Left cardiac atrium (tissue), 4 donors: Measurements from ENCODE around the gene VENTX. TPM values are rescaled to one million over a fixed set of nuclear protein-coding genes. Genes with fewer than 3 reads are reported as not detected.
A peak's percentile ranks its signal among the peaks of the same experiment; 100 is the strongest.
"Not testable (repeated sequence)": the region's sequence is repeated elsewhere in the genome, so short reads cannot be mapped to it uniquely, and the experiment has no call there.

ENCODE experiments used
- ATAC-seq, 2 donors: fragments of 200-7000 bp; cut with Tn5 transposase; one replicate each; pipeline ENCODE4 v1.9.1; 2020; ENCODE audit warnings: mild to moderate bottlenecking in 2 of 2, moderate library complexity in 2 of 2
- DNase-seq: peaks from one replicate; pipeline ENCODE4 v3.0.0-alpha.2; 2020
- intact Hi-C, 2 donors: fragments of 100-400 bp; cut with DNase I; formaldehyde crosslinking; loops; one replicate each; pipeline versions ENCODE4 v1.14.1 to v1.15.1; 2022 to 2023
- total RNA-seq, 2 donors: library from RNA; stranded (reverse); fragmentation: NEBNext Ultra II Directional; extraction: Animal tissue kit (Norgen Biotek cat#: 25700); gene quantifications; one replicate each; pipeline ENCODE4 v1.2.1, GENCODE V29; 2021
- donor health status: DM: no; HTN: yes; CAD: no.
- donor health status: DM: no; HTN: yes; CAD: no; lungs with severe emphysema.
- donor health status: DM: yes; HTN: yes; CAD: no.
- donor health status: Dilated cardiomyopathy.

Gene VENTX
- total RNA-seq, 2 donors from 2014 or later = 1.3 TPM

- DNase-seq (no peak), ATAC-seq (no peak)
- intact Hi-C loops = no loop called here
Observed at GRCh38 chr10:133230387-133231195, 7.1 kb upstream of the VENTX start.

- no peak for ATAC-seq
- DNase-seq = no peak
- intact Hi-C loops = no loop called here
Observed at GRCh38 chr10:133231244-133231945, 6.3 kb upstream of the VENTX start.

- DNase-seq = no peak
- intact Hi-C loops = no loop called here
- ATAC-seq = no peak
Observed at GRCh38 chr10:133231946-133232574, 5.6 kb upstream of the VENTX start.

- DNase-seq, ATAC-seq, intact Hi-C loops: not testable (repeated sequence)
Observed at GRCh38 chr10:133234796-133235195, 2.9 kb upstream of the VENTX start.

- DNase-seq = no peak
- intact Hi-C loops = no loop called here
- ATAC-seq = peak; percentile 45 to 47
Observed at GRCh38 chr10:133235265-133235855, 2.3 kb upstream of the VENTX start.

GRCh38 chr10:133235932-133236331, 1.7 kb upstream of the VENTX start:
- ATAC-seq (peak; percentile 4 to 51), DNase-seq (no peak)
- intact Hi-C loops = no loop called here

GRCh38 chr10:133236401-133237240, 1.0 kb upstream of the VENTX start:
- no peak for DNase-seq
- peak in 1 of 2 donors; percentile 38 for ATAC-seq
- intact Hi-C loops = no loop called here

GRCh38 chr10:133237241-133237587, 441 bp upstream of the VENTX start:
- no peak for DNase-seq
- intact Hi-C loops = no loop called here
- no peak for ATAC-seq

GRCh38 chr10:133238466-133238804, 780 bp downstream of the VENTX start:
- intact Hi-C loops = no loop called here
- ATAC-seq = no peak
- no peak for DNase-seq

GRCh38 chr10:133239990-133240389, 2.3 kb downstream of the VENTX start:
- DNase-seq (no peak), ATAC-seq (no peak)
- intact Hi-C loops = no loop called here

- ATAC-seq (no peak), DNase-seq (no peak)
- intact Hi-C loops = no loop called here
Observed at GRCh38 chr10:133241501-133242205, 4.0 kb downstream of the VENTX start.

- DNase-seq = no peak
- intact Hi-C loops = no loop called here
- ATAC-seq = no peak
Observed at GRCh38 chr10:133242611-133243356, 5.1 kb downstream of the VENTX start.

- intact Hi-C loops = no loop called here
- no peak for ATAC-seq
- no peak for DNase-seq
Observed at GRCh38 chr10:133243593-133243992, 5.9 kb downstream of the VENTX start.

- intact Hi-C loops = no loop called here
- ATAC-seq = no peak
- DNase-seq = no peak
Observed at GRCh38 chr10:133245439-133246235, 8.0 kb downstream of the VENTX start.

GRCh38 chr10:133246236-133246626, 8.6 kb downstream of the VENTX start:
- ATAC-seq = no peak
- intact Hi-C loops = no loop called here
- no peak for DNase-seq

- ATAC-seq = no peak
- no peak for DNase-seq
- intact Hi-C loops = no loop called here
Observed at GRCh38 chr10:133247681-133248333, 10.2 kb downstream of the VENTX start.

GRCh38 chr10:133248334-133248715, 10.7 kb downstream of the VENTX start:
- intact Hi-C loops = no loop called here
- DNase-seq = no peak
- no peak for ATAC-seq
